ENCODE measurements around the gene RABGAP1L. TPM values are rescaled to one million over a fixed set of nuclear protein-coding genes. Genes with fewer than 3 reads are reported as not detected.
"Not testable (repeated sequence)": the region's sequence is repeated elsewhere in the genome, so short reads cannot be mapped to it uniquely, and the experiment has no call there.

Gene RABGAP1L
- polyA plus RNA-seq, 4 donors: 21.6 to 29.8 (median 29.6) TPM

- not testable (repeated sequence) for DNase-seq (ENCODE audit: low read depth in 4 of 4, low spot score in 3 of 4)
Measured at GRCh38 chr1:175044591-175044990, 885.3 kb downstream of the RABGAP1L start.

Other genes with a start within 250 kb of the RABGAP1L start
- gene SERPINC1, start 242.2 kb upstream of the RABGAP1L start, polyA plus RNA-seq (ENCODE audit: insufficient read length in 4 of 4): under 1 TPM; 0.21 to 0.46 (median 0.33) TPM
- gene RC3H1, start 137.2 kb upstream of the RABGAP1L start, polyA plus RNA-seq (ENCODE audit: insufficient read length in 4 of 4): 10 to 100 TPM in 3 of 4 donors, 1 to 10 TPM in 1; 9.5 to 14.3 (median 13.7) TPM